ENCODE data around the gene TRPV2. TPM values are rescaled to one million over a fixed set of nuclear protein-coding genes. Genes with fewer than 3 reads are reported as not detected.

TRPV2 gene
- total and polyA plus RNA-seq, 7 donors = 1.6 to 10.3 (median 3.9) TPM

- no peaks in the 10 kb centered on the region for H3K27me3 ChIP-seq (ENCODE audit: insufficient read depth in 3 of 3, low read length in 2 of 3)
- H3K27ac ChIP-seq = no peak overlapping the region
- no peaks in the 10 kb centered on the region for H3K9me3 ChIP-seq
- ATAC-seq (no peak), DNase-seq (no peak)
- H3K36me3 ChIP-seq (ENCODE audit: insufficient read depth in 1 of 2, low read depth in 1 of 2) = no peaks in the 10 kb centered on the region
- H3K4me3 ChIP-seq = no peak overlapping the region
- H3K4me1 ChIP-seq = peaks cover 3% of the 10 kb centered on the region
- TF ChIP-seq CTCF (IDR thresholded peaks at IDR 0.05) = no peak
- intact Hi-C loops (cut with DNase I) = no loop called here
- 84 to 88% (median 88%) methylated on average over 6 of the region's 6 CpGs for WGBS, 3 donors
These were observed 65.6 kb downstream of the TRPV2 start for GRCh38 chr17:16480995-16481394.

- Histone ChIP-seq H3K27me3 (ENCODE audit: insufficient read depth in 3 of 3, low read length in 2 of 3) (no peaks in the 10 kb centered on the region), H3K4me3 (no peak overlapping the region), H3K36me3 (ENCODE audit: insufficient read depth in 1 of 2, low read depth in 1 of 2) (no peaks in the 10 kb centered on the region), H3K4me1 (peaks cover 11% of the 10 kb centered on the region), H3K27ac (no peak overlapping the region), H3K9me3 (no peaks in the 10 kb centered on the region)
- intact Hi-C loops (cut with DNase I) = no loop called here
- 93 to 97% (median 94%) methylated on average over 6 to 8 of the region's 8 CpGs for WGBS, 3 donors
- ATAC-seq (no peak), DNase-seq (no peak)
- TF ChIP-seq CTCF (IDR thresholded peaks at IDR 0.05) = no peak
These were observed 66.9 kb downstream of the TRPV2 start for GRCh38 chr17:16482253-16482652.

GRCh38 chr17:16483021-16483645 is 67.8 kb downstream of the TRPV2 start:
- no peaks in the 10 kb centered on the region for H3K9me3 ChIP-seq
- H3K4me1 ChIP-seq = peaks cover 14% of the 10 kb centered on the region
- no peak overlapping the region for H3K4me3 ChIP-seq
- intact Hi-C loops (cut with DNase I) = no loop called here
- H3K27me3 ChIP-seq (ENCODE audit: insufficient read depth in 3 of 3, low read length in 2 of 3) = no peaks in the 10 kb centered on the region
- no peak overlapping the region for H3K27ac ChIP-seq
- no peak for TF ChIP-seq CTCF (IDR thresholded peaks at IDR 0.05)
- WGBS, 3 donors = 90 to 92% (median 90%) methylated on average over 7 to 8 of the region's 8 CpGs
- no peaks in the 10 kb centered on the region for H3K36me3 ChIP-seq (ENCODE audit: insufficient read depth in 1 of 2, low read depth in 1 of 2)
- no peak for ATAC-seq
- no peak for DNase-seq

GRCh38 chr17:16484445-16485175 is 69.2 kb downstream of the TRPV2 start:
- Histone ChIP-seq H3K4me3 (no peak overlapping the region), H3K4me1 (peaks cover 15% of the 10 kb centered on the region), H3K27me3 (ENCODE audit: insufficient read depth in 3 of 3, low read length in 2 of 3) (no peaks in the 10 kb centered on the region), H3K27ac (no peak overlapping the region), H3K9me3 (no peaks in the 10 kb centered on the region), H3K36me3 (ENCODE audit: insufficient read depth in 1 of 2, low read depth in 1 of 2) (no peaks in the 10 kb centered on the region)
- no peak for TF ChIP-seq CTCF (IDR thresholded peaks at IDR 0.05)
- no peak for DNase-seq
- WGBS, 3 donors = 82 to 85% (median 83%) methylated on average over 19 of the region's 19 CpGs
- ATAC-seq = no peak
- intact Hi-C loops (cut with DNase I) = no loop called here

Other genes with a start within 250 kb of the TRPV2 start
- 100 to 1,000 TPM in 1 of 4 donors, 10 to 100 TPM in 3; 78.8 to 102 (median 81.5) TPM for gene NCOR1, start 200.0 kb upstream of the TRPV2 start, total RNA-seq
- 10 to 100 TPM; 22.8 to 47.1 (median 29.4) TPM for gene NCOR1, start 200.0 kb upstream of the TRPV2 start, polyA plus RNA-seq
- 10 to 100 TPM in 1 of 4 donors, 1 to 10 TPM in 3; 6.7 to 13.2 (median 7.7) TPM for gene PIGL, start 198.4 kb upstream of the TRPV2 start, total RNA-seq
- gene PIGL, start 198.4 kb upstream of the TRPV2 start, polyA plus RNA-seq = 10 to 100 TPM in 1 of 3 donors, 1 to 10 TPM in 2; 3.8 to 13.0 (median 8.3) TPM
- 10 to 100 TPM; 29.6 to 44.3 (median 34.1) TPM for gene CENPV, start 62.1 kb upstream of the TRPV2 start, total RNA-seq
- 10 to 100 TPM; 36.5 to 68.3 (median 42.6) TPM for gene CENPV, start 62.1 kb upstream of the TRPV2 start, polyA plus RNA-seq
- 1,000 to 10,000 TPM; 1,704 to 3,203 (median 2,212) TPM for gene UBB, start 34.5 kb upstream of the TRPV2 start, total RNA-seq
- gene UBB, start 34.5 kb upstream of the TRPV2 start, polyA plus RNA-seq = 1,000 to 10,000 TPM in 2 of 3 donors, 100 to 1,000 TPM in 1; 700 to 1,893 (median 1,030) TPM
- gene LRRC75A, start 76.6 kb downstream of the TRPV2 start, total RNA-seq = under 1 TPM; 0.20 to 0.41 (median 0.29) TPM
- under 1 TPM; 0.23 to 0.69 (median 0.43) TPM for gene LRRC75A, start 76.6 kb downstream of the TRPV2 start, polyA plus RNA-seq
- 1 to 10 TPM; 2.5 to 6.6 (median 5.3) TPM for gene ZNF287, start 153.6 kb downstream of the TRPV2 start, total RNA-seq
- gene ZNF287, start 153.6 kb downstream of the TRPV2 start, polyA plus RNA-seq = 1 to 10 TPM; 1.5 to 10.0 (median 2.2) TPM
- 1 to 10 TPM in 2 of 4 donors, under 1 TPM in 2; 0.62 to 2.5 (median 1.0) TPM for gene ZNF624, start 238.3 kb downstream of the TRPV2 start, total RNA-seq
- gene ZNF624, start 238.3 kb downstream of the TRPV2 start, polyA plus RNA-seq = under 1 TPM; 0.15 to 0.96 (median 0.53) TPM